ENCODE measurements around the gene PALM2AKAP2.

The PALM2AKAP2 gene

DNA sequence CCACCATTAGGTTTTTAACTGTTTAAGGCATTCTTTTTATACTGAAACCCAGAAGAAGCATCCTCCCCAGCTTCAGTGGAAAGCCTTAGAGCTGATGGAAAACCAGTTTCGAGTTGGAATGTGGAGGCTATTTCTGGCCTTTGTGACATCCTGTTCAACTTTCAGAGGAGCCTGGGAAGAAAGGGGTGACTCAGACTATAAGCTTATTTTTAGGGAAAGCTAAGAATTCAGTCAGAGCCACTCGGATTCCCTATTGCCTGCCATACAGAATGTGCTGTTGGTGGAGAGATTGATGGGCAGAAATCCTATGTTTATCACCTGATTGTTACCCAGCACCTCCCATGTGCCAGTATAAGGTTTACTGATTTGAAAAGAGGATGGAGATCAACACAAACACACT, 19.8 kb downstream of the PALM2AKAP2 start:
- Histone ChIP-seq H3K27ac (replicated peaks) (no peak overlapping the region), H3K4me3 (replicated peaks; ENCODE audit: insufficient read depth, low read length) (no peak overlapping the region), H3K27me3 (ENCODE audit: insufficient read depth, poor library complexity, severe bottlenecking) (no peaks in the 10 kb centered on the region)
- no peak for DNase-seq (ENCODE audit: low read depth in 1 of 2, low spot score in 1 of 2)
- TF ChIP-seq POLR2AphosphoS5 (IDR thresholded peaks at IDR 0.05; ENCODE audit: low read depth) (no peak), SPI1 (IDR thresholded peaks at IDR 0.05; ENCODE audit: borderline replicate concordance, low read depth) (no peak), GABPA (IDR thresholded peaks at IDR 0.05; ENCODE audit: low read depth) (no peak)
- TF ChIP-seq, protein P1, sequence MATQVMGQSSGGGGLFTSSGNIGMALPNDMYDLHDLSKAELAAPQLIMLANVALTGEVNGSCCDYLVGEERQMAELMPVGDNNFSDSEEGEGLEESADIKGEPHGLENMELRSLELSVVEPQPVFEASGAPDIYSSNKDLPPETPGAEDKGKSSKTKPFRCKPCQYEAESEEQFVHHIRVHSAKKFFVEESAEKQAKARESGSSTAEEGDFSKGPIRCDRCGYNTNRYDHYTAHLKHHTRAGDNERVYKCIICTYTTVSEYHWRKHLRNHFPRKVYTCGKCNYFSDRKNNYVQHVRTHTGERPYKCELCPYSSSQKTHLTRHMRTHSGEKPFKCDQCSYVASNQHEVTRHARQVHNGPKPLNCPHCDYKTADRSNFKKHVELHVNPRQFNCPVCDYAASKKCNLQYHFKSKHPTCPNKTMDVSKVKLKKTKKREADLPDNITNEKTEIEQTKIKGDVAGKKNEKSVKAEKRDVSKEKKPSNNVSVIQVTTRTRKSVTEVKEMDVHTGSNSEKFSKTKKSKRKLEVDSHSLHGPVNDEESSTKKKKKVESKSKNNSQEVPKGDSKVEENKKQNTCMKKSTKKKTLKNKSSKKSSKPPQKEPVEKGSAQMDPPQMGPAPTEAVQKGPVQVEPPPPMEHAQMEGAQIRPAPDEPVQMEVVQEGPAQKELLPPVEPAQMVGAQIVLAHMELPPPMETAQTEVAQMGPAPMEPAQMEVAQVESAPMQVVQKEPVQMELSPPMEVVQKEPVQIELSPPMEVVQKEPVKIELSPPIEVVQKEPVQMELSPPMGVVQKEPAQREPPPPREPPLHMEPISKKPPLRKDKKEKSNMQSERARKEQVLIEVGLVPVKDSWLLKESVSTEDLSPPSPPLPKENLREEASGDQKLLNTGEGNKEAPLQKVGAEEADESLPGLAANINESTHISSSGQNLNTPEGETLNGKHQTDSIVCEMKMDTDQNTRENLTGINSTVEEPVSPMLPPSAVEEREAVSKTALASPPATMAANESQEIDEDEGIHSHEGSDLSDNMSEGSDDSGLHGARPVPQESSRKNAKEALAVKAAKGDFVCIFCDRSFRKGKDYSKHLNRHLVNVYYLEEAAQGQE (IDR thresholded peaks at IDR 0.05; ENCODE audit: insufficient replicate concordance, low read depth): no peak
- TF ChIP-seq, protein P2, sequence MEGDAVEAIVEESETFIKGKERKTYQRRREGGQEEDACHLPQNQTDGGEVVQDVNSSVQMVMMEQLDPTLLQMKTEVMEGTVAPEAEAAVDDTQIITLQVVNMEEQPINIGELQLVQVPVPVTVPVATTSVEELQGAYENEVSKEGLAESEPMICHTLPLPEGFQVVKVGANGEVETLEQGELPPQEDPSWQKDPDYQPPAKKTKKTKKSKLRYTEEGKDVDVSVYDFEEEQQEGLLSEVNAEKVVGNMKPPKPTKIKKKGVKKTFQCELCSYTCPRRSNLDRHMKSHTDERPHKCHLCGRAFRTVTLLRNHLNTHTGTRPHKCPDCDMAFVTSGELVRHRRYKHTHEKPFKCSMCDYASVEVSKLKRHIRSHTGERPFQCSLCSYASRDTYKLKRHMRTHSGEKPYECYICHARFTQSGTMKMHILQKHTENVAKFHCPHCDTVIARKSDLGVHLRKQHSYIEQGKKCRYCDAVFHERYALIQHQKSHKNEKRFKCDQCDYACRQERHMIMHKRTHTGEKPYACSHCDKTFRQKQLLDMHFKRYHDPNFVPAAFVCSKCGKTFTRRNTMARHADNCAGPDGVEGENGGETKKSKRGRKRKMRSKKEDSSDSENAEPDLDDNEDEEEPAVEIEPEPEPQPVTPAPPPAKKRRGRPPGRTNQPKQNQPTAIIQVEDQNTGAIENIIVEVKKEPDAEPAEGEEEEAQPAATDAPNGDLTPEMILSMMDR (IDR thresholded peaks at IDR 0.05; ENCODE audit: insufficient read depth, low read length): no peak

DNA sequence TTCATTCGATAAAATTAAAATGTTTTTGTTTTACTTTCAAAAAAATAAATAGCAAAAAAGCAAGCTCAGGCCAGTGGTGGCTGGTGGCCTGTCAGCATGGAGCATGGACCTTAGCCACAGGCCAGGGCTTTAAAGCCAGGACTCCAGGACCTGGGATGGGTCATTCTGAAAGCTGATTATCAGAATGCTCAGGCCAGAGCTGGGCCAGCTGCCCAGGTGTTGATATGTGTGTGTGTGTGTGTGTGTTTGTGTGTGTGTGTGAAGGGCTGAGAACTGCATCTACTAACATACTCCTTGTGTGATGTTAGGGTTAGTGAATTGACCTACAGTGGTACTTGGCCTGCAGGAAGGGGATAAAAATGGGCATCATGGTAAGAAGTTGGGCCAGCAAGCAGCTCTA, 21.5 kb downstream of the PALM2AKAP2 start:
- TF ChIP-seq GABPA (IDR thresholded peaks at IDR 0.05; ENCODE audit: low read depth): no peak
- TF ChIP-seq POLR2AphosphoS5 (IDR thresholded peaks at IDR 0.05; ENCODE audit: low read depth): no peak
- TF ChIP-seq, protein P1 (IDR thresholded peaks at IDR 0.05; ENCODE audit: insufficient replicate concordance, low read depth): no peak
- no peak for TF ChIP-seq SPI1 (IDR thresholded peaks at IDR 0.05; ENCODE audit: borderline replicate concordance, low read depth)
- TF ChIP-seq, protein P2 (IDR thresholded peaks at IDR 0.05; ENCODE audit: insufficient read depth, low read length): no peak
- DNase-seq (ENCODE audit: low read depth in 1 of 2, low spot score in 1 of 2): no peak
- H3K27ac ChIP-seq (replicated peaks): no peak overlapping the region

DNA sequence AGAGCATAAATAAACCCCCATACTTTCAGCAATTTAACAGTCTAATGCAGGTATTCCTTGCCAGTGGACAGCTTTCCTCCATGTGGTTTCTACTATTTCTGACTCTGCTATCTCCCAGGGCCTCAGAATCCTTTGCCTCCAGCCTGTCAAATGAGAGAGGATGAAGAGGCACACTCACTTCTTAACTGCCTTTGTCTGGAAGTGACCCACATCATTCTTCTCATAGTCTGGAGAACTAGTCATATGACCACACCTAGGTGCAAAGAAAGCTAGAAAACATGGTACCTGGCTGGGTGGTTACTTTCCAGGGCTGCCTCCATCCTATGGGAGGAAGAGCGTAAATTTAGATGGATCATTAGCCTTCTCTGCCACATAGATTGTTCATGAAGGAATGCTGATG, 22.5 kb downstream of the PALM2AKAP2 start:
- no peak for DNase-seq (ENCODE audit: low read depth in 1 of 2, low spot score in 1 of 2)
- Histone ChIP-seq H3K4me3 (replicated peaks; ENCODE audit: insufficient read depth, low read length) (no peak overlapping the region), H3K27me3 (ENCODE audit: insufficient read depth, poor library complexity, severe bottlenecking) (no peaks in the 10 kb centered on the region), H3K27ac (replicated peaks) (no peak overlapping the region)
- TF ChIP-seq GABPA (IDR thresholded peaks at IDR 0.05; ENCODE audit: low read depth) (no peak), POLR2AphosphoS5 (IDR thresholded peaks at IDR 0.05; ENCODE audit: low read depth) (no peak), SPI1 (IDR thresholded peaks at IDR 0.05; ENCODE audit: borderline replicate concordance, low read depth) (no peak)
- TF ChIP-seq, protein P2 (IDR thresholded peaks at IDR 0.05; ENCODE audit: insufficient read depth, low read length): no peak
- TF ChIP-seq, protein P1 (IDR thresholded peaks at IDR 0.05; ENCODE audit: insufficient replicate concordance, low read depth): no peak

More for the DNA sequence above, 21.5 kb downstream of the PALM2AKAP2 start:
- Histone ChIP-seq H3K27me3 (ENCODE audit: insufficient read depth, poor library complexity, severe bottlenecking) (no peaks in the 10 kb centered on the region), H3K4me3 (replicated peaks; ENCODE audit: insufficient read depth, low read length) (no peak overlapping the region)
